HL-60/S4 (cell line): ENCODE data around the gene GTF3C1.

Source experiments
- in situ Hi-C: fragments of 300-500 bp; cut with MboI; formaldehyde crosslinking; loops from 2 replicates; pipeline ENCODE4 v1.14.3; 2022; ENCODE audit warnings: low sequenced_read_pairs

GTF3C1 gene

DNA sequence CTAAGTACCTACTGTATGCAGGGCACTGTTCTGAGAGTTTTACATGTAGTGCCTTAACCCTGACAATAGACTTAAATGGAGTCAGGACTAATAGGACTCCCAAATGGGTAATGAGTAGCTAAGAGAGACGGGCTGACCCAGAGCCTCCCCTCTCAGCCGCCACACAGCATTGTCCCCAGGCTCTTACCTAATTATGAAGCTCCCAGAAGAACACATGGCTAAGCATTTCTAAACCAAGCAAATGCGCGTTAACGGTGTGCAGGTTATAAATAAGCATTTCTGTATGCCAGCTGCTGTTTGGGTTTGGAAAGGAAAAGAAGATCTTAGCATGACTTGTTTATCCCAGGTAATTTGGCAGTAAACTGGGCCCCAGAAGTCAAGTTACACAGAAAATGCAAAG is 14.5 kb upstream of the GTF3C1 start:
- in situ Hi-C loops, result no loop called here

DNA sequence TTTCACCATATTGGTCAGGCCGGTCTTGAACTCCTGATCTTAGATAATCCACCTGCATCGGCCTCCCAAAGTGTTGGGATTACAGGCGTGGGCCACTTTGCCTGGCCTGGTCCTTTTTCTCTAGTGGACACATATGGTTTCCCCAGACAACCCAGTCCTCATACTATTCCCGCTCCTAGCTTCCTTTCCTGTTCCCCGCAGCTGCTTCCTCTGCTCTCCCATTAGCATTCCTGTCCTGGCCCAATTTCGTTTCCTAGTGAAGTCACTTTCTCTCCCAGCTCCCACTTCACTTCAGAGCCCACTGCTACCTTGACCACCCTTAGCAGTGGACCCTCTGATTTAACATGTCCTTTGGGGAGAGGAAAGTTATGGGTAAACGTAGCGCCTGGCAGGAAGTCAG is 11.5 kb upstream of the GTF3C1 start:
- in situ Hi-C loops, result no loop called here

DNA sequence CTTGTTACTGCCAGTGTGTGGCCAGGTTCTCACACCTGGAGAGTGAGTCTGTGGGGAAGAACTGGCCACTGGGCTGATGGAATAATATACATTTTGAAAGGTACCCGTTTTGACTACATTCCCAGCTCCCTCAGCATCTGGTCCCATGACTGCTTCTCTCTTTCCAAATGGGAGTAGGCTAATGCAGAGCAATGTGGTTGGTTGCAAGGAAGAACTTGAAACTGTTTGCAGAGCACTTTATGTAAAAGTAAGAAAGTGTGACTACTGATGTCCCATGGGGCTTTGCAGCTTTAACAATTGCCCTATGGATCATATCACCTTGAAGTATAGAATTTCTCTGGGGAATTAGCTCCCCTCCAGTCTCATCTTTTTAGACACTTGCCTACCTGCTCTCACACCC is 9.2 kb upstream of the GTF3C1 start:
- in situ Hi-C loops, result no loop called here

DNA sequence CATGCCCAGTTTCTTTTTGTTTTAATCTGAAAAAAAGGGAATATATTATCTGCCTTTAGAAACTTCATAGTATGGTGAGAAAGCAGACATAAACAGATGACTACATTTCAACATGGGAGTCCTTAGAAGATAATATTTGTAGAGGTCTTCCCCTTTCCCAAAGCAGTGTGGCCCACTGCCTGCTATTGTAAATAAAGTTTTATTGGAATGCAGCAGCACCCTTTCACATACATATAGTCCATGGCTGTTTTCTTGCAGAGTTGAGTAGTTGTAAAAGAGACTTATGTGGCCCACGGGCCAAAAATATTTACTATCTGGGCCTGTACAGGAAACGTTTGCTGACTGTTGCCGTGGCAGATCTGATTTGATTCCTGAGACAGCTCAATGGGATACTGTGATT is 8.7 kb upstream of the GTF3C1 start:
- in situ Hi-C loops, result no loop called here

DNA sequence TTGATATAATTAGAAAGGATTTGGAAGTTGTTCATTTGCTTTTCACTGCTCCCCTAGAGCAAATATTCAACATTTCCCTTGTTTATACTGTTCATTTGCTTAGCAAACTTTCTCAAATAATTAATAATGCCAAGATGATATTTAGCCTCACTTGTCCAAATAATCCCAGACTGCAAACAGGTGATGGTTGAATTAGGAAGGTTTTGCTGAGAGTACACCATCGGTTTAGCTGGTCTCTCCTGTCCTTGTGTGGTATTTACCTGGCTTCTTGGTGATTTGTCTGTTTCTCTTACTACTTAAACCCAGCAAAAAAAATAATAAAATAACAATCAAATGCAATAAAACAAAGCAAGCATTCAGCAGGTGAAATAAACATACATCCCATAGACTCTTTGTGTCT is 6.8 kb upstream of the GTF3C1 start:
- in situ Hi-C loops, result no loop called here

DNA sequence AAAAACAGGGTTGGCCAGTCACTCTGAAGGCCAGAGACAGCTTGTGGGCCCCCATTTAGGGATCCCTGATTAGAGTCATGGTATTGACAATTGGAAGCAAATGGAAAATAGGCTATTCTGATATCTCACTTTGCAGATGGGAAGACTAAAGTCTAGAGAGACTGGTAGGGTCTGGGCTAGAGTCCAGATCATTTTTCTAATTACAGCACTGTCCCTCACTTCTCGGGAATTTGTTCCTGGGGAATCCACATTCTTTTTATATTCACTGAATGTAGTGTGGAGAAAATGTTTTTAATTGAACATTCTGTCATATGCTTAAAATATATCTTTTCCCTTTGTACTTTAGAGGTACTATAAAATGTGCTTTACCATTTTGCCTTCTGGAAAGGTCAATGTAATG is 1.3 kb upstream of the GTF3C1 start:
- in situ Hi-C loops, result no loop called here

DNA sequence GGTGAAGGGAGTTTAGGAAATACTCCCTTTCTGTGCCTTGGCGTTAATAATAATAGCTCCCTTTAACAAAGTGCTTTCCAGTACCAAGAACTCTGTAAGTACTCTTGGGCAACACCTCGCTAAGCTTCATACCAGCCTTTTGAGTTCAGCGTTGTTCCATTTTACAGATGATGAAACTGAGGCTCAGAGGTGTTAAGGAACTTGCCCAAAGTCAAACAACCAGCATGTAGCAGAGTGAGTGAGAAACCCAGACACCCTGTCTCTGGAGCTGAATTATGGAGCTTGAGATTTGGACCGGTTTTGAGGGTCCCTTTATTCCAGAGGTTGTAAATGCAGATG is 838 bp upstream of the GTF3C1 start:
- in situ Hi-C loops, result no loop called here

DNA sequence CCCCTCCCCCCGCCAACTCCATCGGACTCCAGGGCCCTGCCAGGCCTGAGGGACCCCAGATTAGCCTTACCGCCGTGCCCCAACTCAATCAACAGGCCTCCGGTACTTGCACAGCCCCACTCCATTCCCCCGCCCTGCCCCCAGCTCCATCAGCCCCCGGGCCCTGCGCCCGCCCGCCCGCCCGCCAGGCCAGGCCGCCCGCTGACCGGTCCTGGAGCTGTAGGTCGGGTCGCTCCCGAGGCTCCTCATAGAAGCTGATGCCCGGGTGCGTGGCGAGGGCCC is 308 bp downstream of the GTF3C1 start:
- in situ Hi-C loops, result no loop called here

DNA sequence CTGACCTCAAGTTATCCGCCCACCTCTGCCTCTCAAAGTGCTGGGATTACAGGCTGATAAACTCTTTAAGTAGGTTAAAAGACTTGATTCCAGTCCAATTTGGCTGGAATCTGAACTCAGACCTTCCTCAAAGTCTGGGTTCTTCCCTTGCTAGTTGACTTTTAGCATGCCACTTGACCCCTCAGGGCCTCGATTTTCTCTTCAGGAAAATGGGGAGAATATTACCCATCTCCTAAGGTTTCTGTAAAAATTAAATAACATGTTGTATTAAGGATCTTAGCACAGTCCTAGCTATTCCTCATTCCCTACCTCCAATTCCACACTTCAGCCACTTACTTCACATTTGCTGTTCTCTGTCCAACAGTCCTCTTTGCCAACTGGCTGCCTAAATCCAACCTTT is 1.9 kb downstream of the GTF3C1 start:
- in situ Hi-C loops, result no loop called here

DNA sequence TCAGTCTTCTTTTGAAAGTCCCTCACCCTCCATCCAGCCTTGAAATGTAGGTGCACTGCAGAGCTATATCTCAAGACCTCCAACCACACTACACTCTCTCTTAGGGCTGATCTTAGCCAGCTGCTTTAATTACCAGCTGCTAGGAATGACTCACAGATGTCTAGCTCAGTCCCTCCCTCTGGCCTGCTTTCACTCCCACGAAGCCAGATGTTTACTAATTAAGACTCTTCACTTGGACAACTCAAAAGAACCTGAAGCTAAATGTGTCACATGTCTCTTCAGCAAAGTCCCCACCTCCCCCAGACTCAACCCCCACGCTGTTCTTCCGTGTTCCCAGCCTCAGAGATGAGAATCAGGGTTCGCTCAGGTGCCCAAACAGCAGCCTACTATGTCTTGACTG is 2.6 kb downstream of the GTF3C1 start:
- in situ Hi-C loops, result no loop called here

DNA sequence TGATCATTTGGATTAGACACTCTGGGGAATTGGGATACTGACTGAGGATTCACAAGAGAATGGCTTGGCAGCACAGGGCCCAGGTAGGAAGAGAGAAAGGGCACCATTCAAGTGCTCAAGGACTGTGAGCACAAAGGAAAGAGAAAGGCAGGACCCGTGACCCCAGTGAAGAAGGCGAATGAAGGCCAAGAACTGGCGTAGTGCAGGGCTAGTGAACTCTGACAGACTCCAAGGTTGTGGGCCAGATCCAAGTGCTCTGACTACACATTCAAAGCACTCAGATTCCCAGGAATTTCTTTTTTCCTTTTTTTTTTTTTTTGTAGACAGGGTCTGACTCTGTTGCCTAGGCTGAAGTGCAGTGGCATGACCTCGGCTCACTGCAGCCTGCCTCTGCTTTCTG is 5.0 kb downstream of the GTF3C1 start:
- in situ Hi-C loops, result no loop called here

DNA sequence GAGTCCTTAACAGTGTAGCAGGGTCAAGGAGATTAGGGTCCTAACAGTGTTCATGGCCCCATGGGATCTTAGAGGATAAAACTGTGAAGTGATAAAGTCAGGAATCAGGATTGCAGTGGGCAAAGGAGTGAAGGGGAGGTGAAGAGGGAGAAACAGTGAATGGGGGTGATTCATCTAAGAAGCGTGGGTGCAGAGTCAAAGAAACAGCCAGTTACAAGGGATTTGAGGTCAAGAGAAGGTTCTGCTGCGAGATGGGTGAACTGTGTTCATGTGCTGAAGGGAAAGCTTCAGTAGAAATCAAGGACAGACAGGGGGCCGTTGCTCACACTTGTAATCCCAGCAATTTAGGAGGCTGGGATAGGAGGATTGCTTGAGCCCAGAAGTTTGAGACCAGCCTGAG is 5.9 kb downstream of the GTF3C1 start:
- in situ Hi-C loops, result no loop called here

DNA sequence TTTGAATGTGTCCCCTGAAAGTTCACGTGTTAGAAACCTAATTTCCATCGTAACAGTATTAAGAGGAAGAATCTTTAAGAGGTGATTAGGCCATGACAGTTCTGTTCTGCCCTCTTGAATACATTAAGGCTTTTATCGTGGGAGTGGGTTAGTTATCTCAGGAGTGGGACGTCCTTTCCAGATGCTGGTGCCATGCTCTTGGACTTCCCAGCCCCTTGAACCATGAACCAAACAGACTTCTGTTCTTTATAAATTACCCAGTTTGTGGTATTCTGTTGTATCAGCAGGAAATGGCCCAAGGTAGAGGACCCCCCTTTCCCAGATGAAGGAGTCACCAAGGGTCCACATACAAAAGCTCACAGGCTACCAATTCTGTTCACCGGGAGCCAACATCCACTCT is 10.1 kb downstream of the GTF3C1 start:
- in situ Hi-C loops, result no loop called here

DNA sequence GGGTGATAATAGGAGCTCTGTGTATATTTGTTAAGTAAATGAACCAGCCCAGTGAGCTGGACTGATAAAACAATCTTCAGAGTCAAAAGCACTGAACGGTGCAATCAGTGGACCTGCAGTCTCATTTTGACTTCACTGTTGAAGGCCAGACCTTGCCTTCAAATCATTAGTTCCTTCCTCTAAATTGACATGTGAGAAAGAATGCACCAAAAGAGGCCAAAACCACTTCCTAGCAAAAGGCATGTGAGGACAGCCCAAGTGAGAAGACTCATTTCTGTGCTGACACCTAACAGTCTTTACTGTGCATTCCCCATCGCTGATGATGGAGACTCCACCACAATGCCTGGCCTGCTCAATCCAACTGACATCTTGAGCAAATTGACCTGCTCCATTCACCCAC is 10.6 kb downstream of the GTF3C1 start:
- in situ Hi-C loops, result no loop called here

DNA sequence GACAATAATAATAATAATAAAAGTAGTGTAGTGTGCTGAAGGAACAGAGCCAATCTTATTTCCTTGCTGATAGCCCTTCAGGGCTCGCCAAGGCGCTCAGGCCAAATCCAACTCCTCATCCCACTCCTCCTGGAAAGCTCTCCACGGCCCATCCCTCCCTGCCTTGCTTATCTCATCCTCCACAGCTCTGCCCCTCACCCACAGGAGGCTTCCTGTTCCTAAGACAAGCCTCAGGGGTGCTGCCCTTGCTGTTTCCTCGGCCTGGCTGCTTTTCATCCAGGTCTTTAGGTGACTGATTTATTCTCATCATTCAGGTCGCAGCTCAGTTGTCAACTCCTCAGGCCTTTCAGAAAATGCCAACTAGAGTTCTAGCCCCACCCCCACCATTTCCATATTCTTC is 11.2 kb downstream of the GTF3C1 start:
- in situ Hi-C loops, result no loop called here

DNA sequence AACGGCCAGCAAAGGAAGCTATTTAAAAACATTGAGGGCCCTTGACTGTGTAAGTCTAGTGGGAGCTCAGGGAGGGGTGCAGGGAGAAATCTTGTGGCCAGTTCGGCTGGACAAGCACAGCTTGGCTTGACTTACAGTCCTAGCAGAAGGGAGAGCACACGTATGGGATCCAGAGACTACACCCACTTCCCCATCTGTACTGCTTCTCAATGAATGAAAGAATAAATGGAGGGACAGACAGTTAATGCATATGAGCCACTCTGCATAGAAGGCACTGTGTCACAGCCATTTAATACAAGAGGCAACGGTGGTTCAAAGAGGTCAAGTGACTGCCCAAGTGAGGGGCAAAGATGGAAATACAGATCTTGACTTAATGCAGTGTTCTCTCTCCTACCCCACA is 15.5 kb downstream of the GTF3C1 start:
- in situ Hi-C loops, result no loop called here

DNA sequence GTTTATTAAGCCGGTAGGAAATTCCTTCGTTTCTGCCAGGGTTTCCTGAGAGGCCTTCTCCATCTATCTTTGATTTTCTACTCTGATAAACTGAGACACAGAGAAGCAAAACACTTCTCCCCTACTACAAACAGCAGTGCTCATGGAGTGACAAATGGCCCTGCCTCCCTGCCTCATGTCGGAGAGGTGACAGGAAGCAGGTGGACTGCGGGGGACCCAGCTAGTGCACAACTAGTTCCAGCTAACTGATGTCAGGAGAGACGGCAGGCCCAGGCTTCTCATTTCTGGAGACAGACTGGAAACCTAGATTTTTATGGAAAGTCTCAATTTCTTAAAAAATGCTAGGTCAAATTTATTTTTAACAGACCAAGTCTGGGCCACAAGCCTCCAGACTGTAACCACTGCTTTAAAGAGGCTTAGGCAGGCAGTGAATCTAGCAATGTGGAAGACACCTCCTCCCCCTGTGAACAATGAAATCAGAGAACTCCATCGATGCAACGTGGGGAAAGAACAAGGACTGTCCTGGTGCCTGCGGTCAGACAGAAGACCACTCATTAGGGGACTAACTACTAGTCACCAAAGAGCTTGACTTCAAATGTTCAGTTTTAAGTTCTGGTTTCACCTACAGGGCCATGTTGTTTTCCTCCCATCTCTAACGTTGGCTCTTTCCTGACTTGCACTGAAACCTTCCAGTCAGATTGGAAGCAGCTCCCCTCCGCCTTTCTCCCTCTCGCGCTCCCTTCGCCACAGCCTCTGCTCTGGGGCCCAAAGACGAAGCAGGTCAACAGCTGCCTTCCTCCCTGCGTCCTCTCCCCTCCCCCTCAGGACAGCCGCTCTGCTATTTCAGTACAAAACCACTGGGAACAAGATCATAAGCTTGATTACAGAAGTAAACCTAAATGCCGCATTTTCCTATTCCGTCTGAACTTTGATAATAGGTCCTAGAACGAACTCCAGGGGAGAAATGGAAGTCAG is 17.6 kb downstream of the GTF3C1 start:
- in situ Hi-C loops, result no loop called here

DNA sequence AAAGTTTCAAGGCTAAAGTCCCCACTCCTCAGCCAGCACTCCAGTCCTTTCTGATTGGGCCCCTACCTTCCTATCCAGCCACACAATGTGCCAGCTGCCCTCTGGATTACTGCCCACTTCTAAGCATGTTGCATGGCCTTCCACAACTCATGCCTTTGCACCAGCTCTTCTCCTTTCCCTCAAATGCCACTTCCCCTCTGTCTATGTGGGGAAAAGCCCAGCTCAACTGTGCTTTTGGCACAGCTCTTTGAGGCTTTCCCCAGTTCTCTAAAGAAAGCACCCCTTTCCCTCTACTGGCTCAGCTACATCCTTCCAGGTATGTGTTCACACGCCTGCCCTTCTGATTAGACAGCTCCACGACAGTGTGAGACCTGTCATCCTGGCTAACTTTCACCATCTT is 18.5 kb downstream of the GTF3C1 start:
- in situ Hi-C loops, result no loop called here

DNA sequence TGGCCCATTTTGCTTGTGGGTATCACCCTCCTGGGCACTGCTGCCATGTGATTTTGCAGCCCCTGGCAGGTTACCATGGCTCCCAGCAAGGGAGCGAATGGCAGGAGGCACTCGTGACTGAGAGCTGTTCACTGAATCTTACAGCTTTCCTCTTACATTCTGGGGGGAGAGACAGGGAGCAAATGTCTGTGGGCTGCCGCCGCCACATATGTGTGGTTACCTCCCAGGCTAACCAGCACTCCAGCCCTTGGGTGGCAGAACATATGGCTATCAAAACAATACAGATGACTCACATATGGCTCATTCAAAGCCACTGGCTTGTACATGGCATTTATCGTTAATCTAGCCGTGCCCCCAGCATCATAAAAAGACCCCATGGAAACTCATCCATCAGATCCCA is 19.8 kb downstream of the GTF3C1 start:
- in situ Hi-C loops, result no loop called here

DNA sequence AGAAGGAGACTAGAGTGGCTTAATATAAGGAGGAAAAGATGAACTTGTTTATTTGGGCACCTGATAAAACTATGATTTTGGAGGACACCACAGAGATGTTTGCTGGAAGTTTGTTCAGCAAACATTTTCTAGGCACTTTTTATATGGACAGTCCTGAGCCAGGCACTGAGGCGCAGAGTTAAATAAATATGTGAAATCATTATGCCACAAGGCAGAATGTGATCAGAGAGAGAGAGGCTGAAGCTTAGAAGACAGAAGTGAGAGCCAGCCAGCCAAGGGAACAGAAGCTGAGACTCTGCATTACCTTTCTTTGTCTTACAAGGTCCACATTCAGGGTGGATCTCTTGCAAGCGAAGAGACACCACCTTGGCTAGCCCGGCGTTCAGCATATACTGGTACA is 21.4 kb downstream of the GTF3C1 start:
- in situ Hi-C loops, result no loop called here

DNA sequence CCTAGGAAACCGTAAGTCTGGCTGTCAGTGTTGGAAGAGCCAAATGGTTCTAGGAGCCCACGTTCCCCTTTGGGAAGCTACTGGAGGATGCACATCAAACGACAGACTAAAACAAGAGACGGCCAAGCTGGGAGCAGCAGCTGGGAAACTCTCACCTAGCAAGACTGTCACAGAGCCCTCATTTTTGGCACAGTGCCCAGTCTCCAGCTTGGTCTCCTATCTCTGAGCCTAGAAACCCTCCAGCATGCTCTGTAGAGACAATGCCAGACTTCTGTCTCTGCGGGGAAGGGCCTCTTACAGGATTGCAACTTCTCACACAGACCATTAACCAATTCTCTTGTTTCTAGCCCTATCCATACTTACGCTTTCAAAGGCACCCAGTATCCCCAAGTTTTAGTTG is 23.5 kb downstream of the GTF3C1 start:
- in situ Hi-C loops, result no loop called here

DNA sequence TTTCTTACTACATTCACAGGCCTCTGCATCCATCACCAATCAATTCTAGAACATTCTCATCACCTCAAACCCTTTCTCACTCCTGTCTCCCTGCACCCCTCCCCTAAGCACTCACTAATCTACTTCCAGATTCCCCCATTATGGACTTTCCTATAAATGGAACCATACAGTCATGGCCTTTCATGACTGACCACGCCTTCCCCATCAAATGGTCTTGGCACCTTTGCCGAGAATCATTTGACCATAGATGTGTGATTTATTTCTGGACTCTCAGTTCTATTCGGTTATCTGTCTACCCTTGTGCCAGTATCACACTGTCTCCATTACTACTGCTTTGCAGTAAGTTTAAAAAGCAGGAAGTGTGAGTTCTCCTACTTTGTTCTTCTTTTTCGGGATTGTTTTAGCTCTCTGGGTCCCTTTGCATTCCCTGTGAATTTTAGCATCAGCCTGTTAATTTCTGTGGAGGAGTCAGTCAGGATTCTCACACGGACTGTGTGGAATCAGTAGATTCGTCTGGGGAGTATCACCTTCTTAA is 27.5 kb downstream of the GTF3C1 start:
- in situ Hi-C loops, result no loop called here
